ENCODE data around the gene UBAP2L. TPM values are rescaled to one million over a fixed set of nuclear protein-coding genes. Genes with fewer than 3 reads are reported as not detected.
A peak's percentile ranks its signal among the peaks of the same experiment; 100 is the strongest.

Gene UBAP2L
- total RNA-seq, 1 donor from 2014 or later = 101 TPM

- intact Hi-C loops (cut with micrococcal nuclease) = no loop called here
These were observed 14.6 kb upstream of the UBAP2L start, which contains the start of gene CFAP141 for GRCh38 chr1:154206196-154206595. TSS of gene CFAP141 (minus strand) at chr1:154206333. CDS start at chr1:154206307, 26 bp downstream.

GRCh38 chr1:154207262-154207661 is 13.5 kb upstream of the UBAP2L start:
- DNase-seq = no peak
- H3K36me3 ChIP-seq = peaks cover 70% of the 10 kb centered on the region
- intact Hi-C loops (cut with micrococcal nuclease) = no loop called here

More at GRCh38 chr1:154206196-154206595, 14.6 kb upstream of the UBAP2L start, which contains the start of gene CFAP141:
- Histone ChIP-seq H3K27ac (replicated peaks) (no peak within 1 kb of the TSS), H3K36me3 (peaks cover 60% of the 10 kb centered on the region), H3K27me3 (ENCODE audit: low read depth) (no peaks in the 10 kb centered on the region), H3K4me1 (peaks cover 6% of the 10 kb centered on the region), H3K4me3 (no peak within 1 kb of the TSS), H3K9me3 (replicated peaks) (no peaks in the 10 kb centered on the region)
- TF ChIP-seq CTCF (IDR thresholded peaks at IDR 0.05; ENCODE audit: borderline replicate concordance) = no peak
- DNase-seq = no peak

GRCh38 chr1:154208677-154209388 is 11.9 kb upstream of the UBAP2L start:
- Histone ChIP-seq H3K4me1 (peaks cover 24% of the 10 kb centered on the region), H3K4me3 (no peak overlapping the region), H3K36me3 (peaks cover 86% of the 10 kb centered on the region), H3K27me3 (ENCODE audit: low read depth) (no peaks in the 10 kb centered on the region), H3K9me3 (replicated peaks) (no peaks in the 10 kb centered on the region), H3K27ac (replicated peaks) (no peak overlapping the region)
- no peak for TF ChIP-seq CTCF (IDR thresholded peaks at IDR 0.05; ENCODE audit: borderline replicate concordance)
- DNase-seq = no peak
- intact Hi-C loops (cut with micrococcal nuclease) = no loop called here

More at GRCh38 chr1:154207262-154207661, 13.5 kb upstream of the UBAP2L start:
- Histone ChIP-seq H3K27me3 (ENCODE audit: low read depth) (no peaks in the 10 kb centered on the region), H3K9me3 (replicated peaks) (no peaks in the 10 kb centered on the region), H3K4me3 (no peak overlapping the region), H3K4me1 (peaks cover 16% of the 10 kb centered on the region), H3K27ac (replicated peaks) (no peak overlapping the region)
- no peak for TF ChIP-seq CTCF (IDR thresholded peaks at IDR 0.05; ENCODE audit: borderline replicate concordance)

- intact Hi-C loops (cut with micrococcal nuclease) = no loop called here
- DNase-seq = peak; percentile 31
These were observed 8.7 kb upstream of the UBAP2L start for GRCh38 chr1:154212083-154212482.

GRCh38 chr1:154213274-154213673 is 7.5 kb upstream of the UBAP2L start:
- intact Hi-C loops (cut with micrococcal nuclease) = no loop called here
- no peak for TF ChIP-seq CTCF (IDR thresholded peaks at IDR 0.05; ENCODE audit: borderline replicate concordance)
- Histone ChIP-seq H3K9me3 (replicated peaks) (no peaks in the 10 kb centered on the region), H3K27me3 (ENCODE audit: low read depth) (no peaks in the 10 kb centered on the region), H3K27ac (replicated peaks) (peak overlapping the region; percentile 9), H3K4me1 (peaks cover 39% of the 10 kb centered on the region), H3K36me3 (peaks cover 85% of the 10 kb centered on the region), H3K4me3 (no peak overlapping the region)
- no peak for DNase-seq

More at GRCh38 chr1:154212083-154212482, 8.7 kb upstream of the UBAP2L start:
- no peak for TF ChIP-seq CTCF (IDR thresholded peaks at IDR 0.05; ENCODE audit: borderline replicate concordance)
- H3K4me3 ChIP-seq = no peak overlapping the region
- H3K27ac ChIP-seq (replicated peaks) = peak overlapping the region; percentile 68
- no peaks in the 10 kb centered on the region for H3K27me3 ChIP-seq (ENCODE audit: low read depth)
- H3K36me3 ChIP-seq = peaks cover 85% of the 10 kb centered on the region
- H3K9me3 ChIP-seq (replicated peaks) = no peaks in the 10 kb centered on the region
- H3K4me1 ChIP-seq = peaks cover 28% of the 10 kb centered on the region

Measured in left ventricle myocardium inferior (tissue), 1 donor.